GM18951 (cell line): ENCODE results near the gene SHQ1.
"Not testable (repeated sequence)": the region's sequence is repeated elsewhere in the genome, so short reads cannot be mapped to it uniquely, and the experiment has no call there.

Experiments
- POLR2A ChIP-seq: IDR thresholded peaks from 4 replicates; pipeline ENCODE4 v1.6.1; 2011; ENCODE audit warnings: mild to moderate bottlenecking; ENCODE audit not compliant: insufficient read length, insufficient read depth; ENCODE audit errors: extremely low read depth
- in situ Hi-C: fragments of 300-500 bp; cut with MboI; formaldehyde crosslinking; loops from one replicate; pipeline ENCODE4 v1.12.0; 2022; ENCODE audit warnings: low sequenced_read_pairs, mixed read lengths, inconsistent platforms; ENCODE audit not compliant: unreplicated experiment

SHQ1 gene

GRCh38 chr3:72721683-72722381 lies 126.4 kb downstream of the SHQ1 start:
- in situ Hi-C loops = no loop called here
- no peak for TF ChIP-seq POLR2A

- TF ChIP-seq POLR2A = no peak
- in situ Hi-C loops = no loop called here
Observed at GRCh38 chr3:72720566-72720965, 127.7 kb downstream of the SHQ1 start.

- no peak for TF ChIP-seq POLR2A
- in situ Hi-C loops = no loop called here
Observed at GRCh38 chr3:72719137-72719536, 129.1 kb downstream of the SHQ1 start.

- in situ Hi-C loops = not testable (repeated sequence)
Observed at GRCh38 chr3:72714135-72714534, 134.1 kb downstream of the SHQ1 start.

GRCh38 chr3:72710471-72710870 lies 137.8 kb downstream of the SHQ1 start:
- in situ Hi-C loops = not testable (repeated sequence)

GRCh38 chr3:72708441-72708840 lies 139.8 kb downstream of the SHQ1 start:
- TF ChIP-seq POLR2A = no peak
- in situ Hi-C loops = no loop called here

- no peak for TF ChIP-seq POLR2A
- in situ Hi-C loops = no loop called here
Observed at GRCh38 chr3:72702997-72703396, 145.2 kb downstream of the SHQ1 start.

GRCh38 chr3:72702390-72702789 lies 145.9 kb downstream of the SHQ1 start:
- in situ Hi-C loops = no loop called here
- no peak for TF ChIP-seq POLR2A

GRCh38 chr3:72700106-72700505 lies 148.1 kb downstream of the SHQ1 start:
- in situ Hi-C loops = no loop called here

GRCh38 chr3:72699631-72700030 lies 148.6 kb downstream of the SHQ1 start:
- TF ChIP-seq POLR2A = no peak
- in situ Hi-C loops = no loop called here

More at GRCh38 chr3:72700106-72700505, 148.1 kb downstream of the SHQ1 start:
- TF ChIP-seq POLR2A = no peak
